Stimulated activated CD4-positive, alpha-beta T cell treated with anti-CD3 and anti-CD28 coated beads, Interleukin-2, amount 100 ng/mL, for 24 hours (primary cell): Measurements from ENCODE around the gene IMMP1L.
"Not testable (repeated sequence)": the region's sequence is repeated elsewhere in the genome, so short reads cannot be mapped to it uniquely, and the experiment has no call there.

Experiments used
- DNase-seq, 2 donors: peaks; one replicate each; pipeline ENCODE4 v3.0.0-alpha.2; 2020

Gene IMMP1L

GRCh38 chr11:31509429-31510345 is at the start of gene IMMP1L, which contains the start of gene ELP4:
Gene IMMP1L, minus strand, starts transcription at chr11:31509622. Its CDS starts 46,346 bp downstream, at chr11:31463276.
Gene ELP4, plus strand, starts transcription at chr11:31509767. Its CDS starts 18 bp downstream, at chr11:31509785.
- DNase-seq, result peak; percentile 93 to 96

- no peak for DNase-seq
Measured at GRCh38 chr11:31558001-31558400, 48.6 kb upstream of the IMMP1L start.

GRCh38 chr11:31555938-31556337 is 46.5 kb upstream of the IMMP1L start:
- no peak for DNase-seq

- DNase-seq, result no peak
Measured at GRCh38 chr11:31542862-31543261, 33.4 kb upstream of the IMMP1L start.

GRCh38 chr11:31535479-31535878 is 26.1 kb upstream of the IMMP1L start:
- DNase-seq, result no peak

- no peak for DNase-seq
Measured at GRCh38 chr11:31531293-31531692, 21.9 kb upstream of the IMMP1L start.

- no peak for DNase-seq
Measured at GRCh38 chr11:31529701-31530100, 20.3 kb upstream of the IMMP1L start.

- no peak for DNase-seq
Measured at GRCh38 chr11:31529189-31529588, 19.8 kb upstream of the IMMP1L start.

GRCh38 chr11:31521497-31522150 is 12.2 kb upstream of the IMMP1L start:
- DNase-seq, result no peak

GRCh38 chr11:31512117-31512516 is 2.7 kb upstream of the IMMP1L start:
- no peak for DNase-seq

- DNase-seq, result no peak
Measured at GRCh38 chr11:31509051-31509428, 382 bp downstream of the IMMP1L start.

GRCh38 chr11:31500560-31500959 is 8.9 kb downstream of the IMMP1L start:
- no peak for DNase-seq

GRCh38 chr11:31499576-31500178 is 9.7 kb downstream of the IMMP1L start:
- no peak for DNase-seq

GRCh38 chr11:31493762-31494161 is 15.7 kb downstream of the IMMP1L start:
- not testable (repeated sequence) for DNase-seq

GRCh38 chr11:31493235-31493634 is 16.2 kb downstream of the IMMP1L start:
- DNase-seq, result no peak

GRCh38 chr11:31492320-31492913 is 17.0 kb downstream of the IMMP1L start:
- DNase-seq, result no peak

GRCh38 chr11:31487848-31488247 is 21.6 kb downstream of the IMMP1L start:
- no peak for DNase-seq

GRCh38 chr11:31484497-31484896 is 24.9 kb downstream of the IMMP1L start:
- DNase-seq, result no peak

- no peak for DNase-seq
Measured at GRCh38 chr11:31480930-31481329, 28.5 kb downstream of the IMMP1L start.

- DNase-seq, result no peak
Measured at GRCh38 chr11:31479066-31479465, 30.4 kb downstream of the IMMP1L start.

GRCh38 chr11:31478223-31478590 is 31.2 kb downstream of the IMMP1L start:
- no peak for DNase-seq

- DNase-seq, result no peak
Measured at GRCh38 chr11:31477528-31478222, 31.7 kb downstream of the IMMP1L start.

GRCh38 chr11:31474083-31474482 is 35.3 kb downstream of the IMMP1L start:
- no peak for DNase-seq
